NOMO-1 treated with DMSO at 0.1 percent for 48 hours (cell line): ENCODE measurements around the gene GTPBP10.
"Not testable (repeated sequence)": the region's sequence is repeated elsewhere in the genome, so short reads cannot be mapped to it uniquely, and the experiment has no call there.

Source experiments
- DNase-seq: peaks from one replicate; lab custom pipeline; 2025; ENCODE audit not compliant: unreplicated experiment; lab: John Stamatoyannopoulos, UW

Gene GTPBP10, protein sequence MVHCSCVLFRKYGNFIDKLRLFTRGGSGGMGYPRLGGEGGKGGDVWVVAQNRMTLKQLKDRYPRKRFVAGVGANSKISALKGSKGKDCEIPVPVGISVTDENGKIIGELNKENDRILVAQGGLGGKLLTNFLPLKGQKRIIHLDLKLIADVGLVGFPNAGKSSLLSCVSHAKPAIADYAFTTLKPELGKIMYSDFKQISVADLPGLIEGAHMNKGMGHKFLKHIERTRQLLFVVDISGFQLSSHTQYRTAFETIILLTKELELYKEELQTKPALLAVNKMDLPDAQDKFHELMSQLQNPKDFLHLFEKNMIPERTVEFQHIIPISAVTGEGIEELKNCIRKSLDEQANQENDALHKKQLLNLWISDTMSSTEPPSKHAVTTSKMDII

DNA sequence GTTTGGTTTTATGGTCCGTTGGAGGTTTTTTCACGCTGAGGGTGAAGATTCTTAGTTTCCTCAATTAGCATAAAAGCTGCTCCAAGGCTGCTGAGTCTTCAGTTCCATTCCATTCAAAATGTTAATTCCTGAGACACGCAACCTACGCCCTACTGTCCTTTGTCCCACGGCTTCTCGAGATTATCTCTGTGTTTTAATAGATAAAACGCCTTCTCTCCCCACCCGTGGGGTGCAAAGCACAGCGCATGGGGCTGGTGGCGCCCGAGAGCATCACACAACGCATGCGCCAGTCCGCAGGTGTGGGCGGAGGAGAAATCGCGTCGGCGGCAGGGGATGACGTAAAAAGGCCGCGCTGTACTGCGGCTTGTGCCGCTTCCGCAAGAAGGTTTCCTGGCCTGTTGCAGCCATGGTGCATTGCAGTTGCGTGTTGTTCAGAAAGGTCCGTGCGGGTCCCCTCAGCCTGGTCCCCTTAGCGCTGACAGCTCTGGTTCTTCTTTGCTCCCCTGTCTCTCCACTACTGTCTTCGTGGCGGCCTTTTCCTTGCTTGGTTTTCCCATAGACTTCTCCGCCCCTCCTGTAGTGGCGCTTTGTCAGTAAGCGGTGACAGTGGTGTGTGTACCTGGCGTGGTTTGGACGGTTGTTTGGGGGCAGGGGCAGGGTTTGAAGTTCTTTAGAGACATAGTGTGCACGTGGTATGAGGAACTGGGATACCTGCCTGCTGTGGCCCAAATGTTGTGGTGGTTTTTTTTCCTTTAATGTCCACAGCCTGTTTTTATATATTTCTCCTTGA, at the start of gene GTPBP10:
Gene GTPBP10 (plus strand): TSS at position 381 of the 790 bp plus-strand sequence. CDS start 26 bp downstream, at position 407.
- peak; percentile 100 for DNase-seq

DNA sequence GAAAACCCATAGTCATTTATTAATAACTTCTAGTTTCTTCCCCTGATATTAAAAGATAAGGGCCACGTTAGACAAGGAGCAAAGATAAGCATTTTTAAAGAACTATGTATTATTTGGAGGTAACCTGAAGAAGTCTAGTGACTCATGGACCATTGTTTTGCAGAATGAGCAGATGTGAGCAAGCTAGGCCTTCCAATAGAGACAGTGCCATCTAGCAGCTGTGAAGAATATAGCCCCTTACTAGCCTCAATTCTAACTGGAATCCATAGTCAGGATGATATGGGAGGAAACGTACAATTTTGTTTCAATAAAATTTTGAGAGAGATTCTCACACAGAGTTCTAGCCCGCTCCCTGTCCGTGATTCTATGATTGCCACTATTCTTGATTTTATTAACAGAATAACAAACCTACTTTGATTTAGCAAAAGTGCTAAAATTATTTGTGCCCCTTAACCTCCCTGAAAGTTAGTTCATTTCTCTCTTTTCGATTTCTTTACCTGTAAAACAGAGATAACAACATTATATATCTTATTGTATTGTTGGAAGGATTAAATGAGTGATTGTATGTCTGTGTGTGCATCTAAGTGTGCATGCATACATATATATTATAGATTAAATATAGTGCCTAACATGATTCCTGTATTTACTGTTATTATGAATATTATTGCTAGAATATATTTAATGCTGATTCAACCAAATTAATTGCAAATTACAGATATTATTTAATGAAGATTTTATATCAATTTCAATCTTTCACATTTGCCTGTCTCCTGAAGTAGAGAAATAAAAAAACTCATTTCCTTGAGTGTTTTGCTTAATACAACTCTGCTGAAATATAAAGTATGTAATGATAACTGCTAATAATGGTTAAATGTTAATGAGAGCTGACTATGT, 48.1 kb upstream of the GTPBP10 start:
- peak; percentile 89 for DNase-seq

DNA sequence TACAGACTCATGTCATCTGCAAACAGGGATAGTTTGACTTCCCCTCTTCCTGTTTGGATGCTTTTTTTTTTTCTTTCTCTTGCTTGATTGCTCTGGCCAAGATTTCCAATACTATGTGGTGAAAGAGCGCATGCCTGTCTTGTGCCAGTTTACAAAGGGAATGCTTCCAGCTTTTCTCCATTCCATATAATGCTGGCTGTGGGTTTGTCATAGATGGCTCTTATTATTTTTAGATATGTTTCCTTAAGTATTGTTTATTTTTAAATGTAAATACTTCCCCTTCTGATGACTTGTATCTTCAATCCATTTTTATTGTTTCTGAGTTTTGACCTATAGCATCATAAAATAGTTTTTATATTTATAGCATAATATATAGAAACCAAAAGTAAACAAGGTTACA, 43.3 kb upstream of the GTPBP10 start:
- DNase-seq: no peak

DNA sequence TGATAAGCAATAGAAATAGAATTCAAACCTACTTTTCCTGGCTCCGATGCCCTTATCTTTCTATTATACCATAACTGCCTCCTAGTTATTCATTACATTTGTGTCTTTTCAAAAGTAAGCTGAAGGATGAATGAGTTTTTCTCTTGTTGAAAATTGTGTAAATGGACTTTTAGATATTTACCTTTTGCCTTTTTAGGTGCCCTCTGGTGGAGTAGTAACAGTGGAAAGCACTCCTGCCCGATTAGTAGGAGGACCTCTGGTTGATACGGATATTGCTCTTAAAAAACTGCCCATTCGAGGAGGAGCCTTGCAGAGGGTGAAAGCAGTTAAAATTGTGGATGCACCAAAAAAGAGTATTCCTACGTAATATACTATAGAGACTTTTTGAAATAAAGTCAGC, 36.6 kb upstream of the GTPBP10 start:
- no peak for DNase-seq

DNA sequence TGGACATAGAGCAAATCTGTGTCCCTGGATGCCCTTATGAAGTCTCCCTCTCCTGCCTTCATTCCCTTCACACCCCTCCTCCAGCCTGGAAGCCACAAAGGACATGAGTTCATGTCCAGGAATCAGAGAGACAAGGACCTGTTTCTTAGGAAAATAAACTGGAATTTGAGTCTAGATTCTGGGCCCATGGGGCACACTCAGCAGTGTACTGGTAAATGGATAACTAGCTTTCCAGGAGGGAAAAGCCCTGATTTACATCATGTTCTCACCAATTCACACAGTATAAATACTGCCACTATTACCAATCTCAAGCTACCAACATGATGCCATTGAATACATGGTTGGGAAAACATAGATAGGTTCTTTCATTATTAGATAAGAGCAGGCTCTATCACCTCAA, 35.3 kb upstream of the GTPBP10 start:
- no peak for DNase-seq

DNA sequence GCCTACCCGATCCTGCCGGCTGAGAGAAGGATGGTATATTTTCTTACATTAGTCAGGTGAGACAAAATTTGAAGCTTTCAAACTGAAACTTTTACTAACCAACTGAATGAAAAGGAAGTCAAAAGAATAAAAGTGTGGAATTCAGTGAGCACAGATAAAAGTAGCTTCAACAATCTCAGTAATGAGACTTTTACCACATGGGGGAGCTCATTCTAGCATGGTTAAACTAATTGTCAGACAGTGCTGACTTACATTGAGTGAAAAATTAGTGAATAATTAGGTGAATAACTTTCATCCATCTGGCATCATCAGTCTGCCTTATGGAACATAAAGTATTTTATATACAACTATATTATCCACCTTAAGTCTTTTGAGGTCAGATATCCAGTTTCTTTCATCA, 33.8 kb upstream of the GTPBP10 start:
- peak; percentile 27 for DNase-seq

DNA sequence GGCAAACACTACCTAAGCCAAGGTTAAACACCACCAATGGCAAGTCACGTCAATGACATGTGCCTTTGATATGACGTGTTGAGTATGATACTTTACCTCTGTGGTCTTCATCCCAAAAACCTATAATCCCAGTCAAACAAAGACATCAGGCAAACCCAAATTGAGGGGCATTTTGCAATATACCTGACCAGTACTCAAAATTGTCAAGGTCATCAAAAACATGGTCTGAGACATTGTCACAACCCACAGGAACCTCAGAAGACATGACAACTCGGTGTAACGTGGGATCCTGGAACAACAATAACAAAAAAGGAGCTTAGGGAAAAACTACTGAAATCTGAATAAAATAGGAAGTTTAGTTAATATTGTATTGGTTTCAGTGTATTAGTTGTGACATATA, 32.6 kb upstream of the GTPBP10 start:
- no peak for DNase-seq

DNA sequence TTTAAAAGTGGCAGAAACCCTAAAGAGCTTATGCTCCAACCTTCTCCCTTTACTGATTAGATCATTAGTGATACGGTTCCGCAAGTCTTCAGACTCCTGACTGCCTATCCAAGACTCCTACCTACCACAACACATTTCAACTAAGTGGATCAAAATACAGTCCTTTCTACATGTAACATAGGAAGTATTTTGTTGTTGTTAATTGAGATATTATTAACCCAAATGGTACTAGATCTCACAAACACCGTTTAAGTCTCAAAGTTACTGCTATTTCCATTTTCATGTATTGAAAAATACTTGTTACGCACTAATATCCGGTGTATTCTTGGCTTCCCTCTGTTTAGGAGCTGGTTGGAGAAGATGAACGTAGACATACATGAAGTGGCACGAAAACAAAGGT, 26.5 kb upstream of the GTPBP10 start:
- no peak for DNase-seq

DNA sequence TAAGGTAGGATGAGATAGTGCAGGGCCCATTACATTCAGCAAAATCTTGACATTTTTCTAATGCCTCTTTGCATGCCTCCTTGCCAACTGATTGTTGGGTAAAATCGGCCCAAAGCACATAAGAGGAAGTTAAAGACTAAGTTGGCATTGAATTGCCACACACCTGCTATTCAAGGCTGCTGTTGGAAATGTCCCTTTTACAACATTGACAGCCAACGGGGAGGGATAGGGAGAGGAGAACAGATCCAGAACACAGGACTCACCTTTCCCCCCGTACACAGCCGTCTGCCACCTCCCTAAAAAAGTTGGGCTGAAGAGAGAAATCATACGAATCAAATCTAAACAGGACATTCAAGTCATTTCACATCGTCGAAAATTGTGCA, 26.1 kb upstream of the GTPBP10 start:
- peak; percentile 45 for DNase-seq

DNA sequence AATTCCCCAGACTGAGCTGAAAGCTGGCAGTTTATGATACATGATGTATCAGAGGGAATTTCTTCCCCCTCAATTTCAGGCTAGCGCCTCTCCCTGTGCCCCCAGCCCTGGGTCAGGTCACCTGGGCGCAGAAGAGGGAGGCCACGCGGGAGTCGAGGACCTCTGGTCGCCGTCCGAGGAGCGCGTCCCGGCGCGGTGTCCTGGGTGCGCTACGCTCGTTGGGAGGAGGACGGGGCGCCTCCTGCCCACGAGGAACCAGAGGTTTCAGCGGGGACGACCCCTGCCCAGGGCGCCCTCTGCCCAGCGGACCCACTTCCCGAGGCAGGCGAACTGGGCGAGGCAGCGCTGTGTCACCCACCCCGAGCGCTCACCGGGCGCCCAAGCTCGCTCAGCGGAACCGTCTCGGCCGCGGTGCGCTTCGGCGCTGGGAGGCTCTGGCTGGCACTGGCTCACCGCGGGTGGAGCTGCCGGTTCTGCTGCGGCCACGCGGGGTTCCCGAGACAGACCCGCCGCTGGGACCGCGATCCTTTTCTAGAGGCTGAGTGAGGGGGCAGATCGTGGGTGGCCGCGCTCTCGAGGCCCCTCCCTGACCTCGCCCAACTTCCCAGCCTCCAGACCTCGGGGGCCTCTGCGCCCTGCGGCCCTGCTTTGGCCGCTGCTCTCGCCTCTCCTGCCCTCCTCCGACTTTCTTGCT, 25.6 kb upstream of the GTPBP10 start, which contains the start of gene FAM237B:
Gene FAM237B (minus strand): TSS at position 504 of the 694 bp plus-strand sequence. CDS start 1,556 bp downstream, outside the sequence.
- no peak for DNase-seq

DNA sequence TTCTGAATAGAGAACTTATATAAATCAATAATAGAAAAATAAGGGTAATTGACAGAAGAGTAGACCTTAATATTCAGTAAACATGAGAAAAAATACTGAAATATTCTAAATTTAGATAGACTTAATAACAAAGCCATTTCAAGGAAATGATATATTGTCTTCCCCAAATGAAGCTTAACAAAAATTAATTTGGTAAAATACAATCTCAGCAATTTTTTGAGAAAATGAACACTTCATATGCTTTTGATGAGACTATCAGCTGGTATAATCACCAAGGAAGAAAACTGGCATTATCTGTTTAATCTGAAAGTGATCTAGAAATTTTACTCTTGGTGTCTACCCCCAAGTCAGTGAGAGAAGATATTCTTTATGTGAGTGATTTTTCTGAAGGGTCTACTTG, 23.7 kb upstream of the GTPBP10 start:
- no peak for DNase-seq

DNA sequence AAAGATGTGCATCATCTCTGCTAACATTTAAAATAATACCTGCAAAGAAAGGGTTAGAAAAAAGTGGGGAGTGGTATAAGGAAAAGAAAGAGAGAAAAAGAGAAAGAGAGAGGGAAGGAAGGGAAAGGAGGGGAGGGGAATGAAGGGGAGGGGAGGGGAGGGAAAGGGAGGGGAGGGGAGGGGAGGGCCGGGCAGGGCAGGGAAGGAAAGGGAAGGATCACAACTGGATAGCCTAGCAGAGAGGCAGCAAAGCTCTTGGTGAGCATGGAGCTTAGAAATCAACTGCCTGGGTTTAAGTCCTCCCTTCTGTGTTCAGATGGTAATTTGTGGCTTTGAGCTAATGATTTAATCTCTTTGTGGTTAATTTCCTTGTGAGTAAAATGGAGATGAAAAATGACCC, 20.0 kb upstream of the GTPBP10 start:
- no peak for DNase-seq

DNA sequence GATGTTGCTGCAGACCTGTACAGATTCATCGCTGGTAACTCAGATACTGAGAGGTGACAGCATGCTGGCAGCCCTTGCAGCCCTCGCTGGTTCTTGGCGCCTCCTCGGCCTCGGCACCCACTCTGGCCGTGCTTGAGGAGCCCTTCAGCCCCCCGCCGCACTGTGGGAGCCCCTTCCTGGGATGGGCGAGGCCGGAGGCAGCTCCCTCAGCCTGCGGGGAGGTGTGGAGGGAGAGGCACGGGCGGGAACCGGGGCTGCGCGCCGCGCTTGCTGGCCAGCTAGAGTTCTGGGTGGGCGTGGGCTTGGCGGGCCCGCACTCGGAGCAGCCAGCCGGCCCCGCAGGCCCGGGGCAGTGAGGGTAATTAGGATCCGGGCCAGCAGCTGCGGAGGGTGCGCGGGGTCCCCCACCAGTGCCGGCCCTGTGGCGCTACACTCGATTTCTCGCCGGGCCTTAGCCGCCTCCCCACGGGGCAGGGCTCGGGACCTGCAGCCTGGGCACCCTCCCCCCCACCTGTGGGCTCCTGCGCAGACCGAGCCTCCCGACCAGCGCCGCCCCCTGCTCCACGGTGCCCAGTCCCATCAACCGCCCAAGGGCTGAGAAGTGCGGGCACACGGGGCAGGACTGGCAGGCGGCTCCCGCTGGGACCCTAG, 12.2 kb upstream of the GTPBP10 start:
- DNase-seq: no peak

DNA sequence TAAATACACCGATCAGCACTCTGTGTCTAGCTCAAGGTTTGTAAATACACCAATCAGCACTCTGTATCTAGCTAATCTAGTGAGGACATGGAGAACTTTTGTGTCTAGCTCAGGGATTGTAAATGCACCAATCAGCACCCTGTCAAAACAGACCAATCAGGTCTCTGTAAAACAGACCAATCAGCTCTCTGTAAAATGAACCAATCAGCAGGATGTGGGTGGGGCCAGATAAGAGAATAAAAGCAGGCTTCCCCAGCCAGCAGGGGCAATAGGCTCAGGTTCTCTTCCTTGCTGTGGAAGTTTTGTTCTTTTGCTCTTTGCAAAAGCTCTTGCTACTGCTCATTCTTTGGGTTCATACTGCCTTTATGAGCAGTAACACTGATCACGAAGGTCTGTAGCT, 11.6 kb upstream of the GTPBP10 start:
- DNase-seq: not testable (repeated sequence)

DNA sequence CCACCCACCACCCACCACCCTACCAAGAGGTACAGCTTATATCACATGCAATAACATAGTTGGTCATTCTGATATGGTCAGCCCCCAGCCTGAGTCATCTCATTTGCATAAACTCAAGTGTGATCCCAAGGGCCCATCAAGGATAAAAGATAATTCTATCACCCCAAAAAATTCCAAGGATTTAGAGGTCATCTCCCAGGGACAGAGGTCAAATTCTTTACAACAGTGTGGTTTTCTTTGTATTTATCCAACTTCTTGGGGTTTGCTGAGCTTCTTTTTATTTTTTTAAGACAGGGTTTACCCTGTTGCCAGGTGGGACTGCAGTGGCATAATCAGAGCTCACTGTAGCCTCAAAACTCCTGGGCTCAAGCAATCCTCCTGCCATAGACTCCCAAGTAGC, 9.4 kb upstream of the GTPBP10 start:
- no peak for DNase-seq

DNA sequence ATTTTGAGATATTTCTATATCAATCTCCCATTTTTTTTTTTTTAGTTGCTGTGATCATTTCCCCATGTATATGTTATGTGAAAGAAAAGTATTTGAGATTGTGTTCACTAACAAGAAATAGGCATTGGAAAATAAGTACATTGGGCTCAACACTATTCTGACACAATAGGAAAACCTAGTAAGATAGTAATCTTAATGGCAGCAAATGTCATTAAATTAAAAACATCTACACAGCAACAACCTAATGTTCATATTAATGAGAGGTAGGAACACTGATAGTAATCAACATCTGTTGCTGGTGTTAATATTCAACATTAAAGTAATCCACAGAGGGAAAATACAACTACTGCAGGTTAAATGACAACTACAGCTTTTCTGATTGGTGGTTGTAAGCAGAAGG, 1.5 kb upstream of the GTPBP10 start:
- DNase-seq: no peak

DNA sequence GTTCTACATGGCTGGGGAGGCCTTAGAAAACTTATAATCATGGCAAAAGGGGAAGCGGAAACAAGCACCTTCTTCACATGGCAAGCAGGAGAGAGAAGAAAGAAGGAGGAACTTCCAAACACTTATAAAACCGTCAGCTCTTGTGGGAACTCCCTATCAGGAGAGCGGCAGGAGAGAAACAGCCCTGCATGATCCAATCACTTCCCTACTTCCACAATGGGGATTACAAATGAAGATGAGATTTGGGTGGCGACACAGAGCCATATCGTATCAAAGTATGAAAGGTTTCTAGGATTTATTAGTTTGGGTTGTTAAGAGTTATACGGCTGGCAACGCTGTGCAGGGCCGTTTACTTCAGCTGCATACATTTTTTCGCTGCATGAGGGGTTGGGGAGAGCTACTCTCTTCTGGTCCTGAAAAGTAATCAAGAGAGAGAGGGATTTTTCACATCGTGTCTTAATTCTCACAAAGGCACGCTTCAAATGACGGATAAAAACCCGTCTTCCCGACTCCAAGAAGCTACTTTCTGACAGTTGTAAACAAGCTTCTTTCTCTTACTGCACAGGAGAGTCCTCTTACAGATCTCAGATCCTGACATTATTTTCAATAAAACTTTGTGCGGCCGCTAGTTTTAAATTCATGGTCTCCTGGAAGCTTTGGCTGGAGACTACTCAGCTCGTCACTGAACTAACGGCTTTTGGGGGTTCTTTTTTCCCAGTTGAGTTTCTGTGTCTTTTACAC, 751 bp upstream of the GTPBP10 start:
- DNase-seq: peak; percentile 67

DNA sequence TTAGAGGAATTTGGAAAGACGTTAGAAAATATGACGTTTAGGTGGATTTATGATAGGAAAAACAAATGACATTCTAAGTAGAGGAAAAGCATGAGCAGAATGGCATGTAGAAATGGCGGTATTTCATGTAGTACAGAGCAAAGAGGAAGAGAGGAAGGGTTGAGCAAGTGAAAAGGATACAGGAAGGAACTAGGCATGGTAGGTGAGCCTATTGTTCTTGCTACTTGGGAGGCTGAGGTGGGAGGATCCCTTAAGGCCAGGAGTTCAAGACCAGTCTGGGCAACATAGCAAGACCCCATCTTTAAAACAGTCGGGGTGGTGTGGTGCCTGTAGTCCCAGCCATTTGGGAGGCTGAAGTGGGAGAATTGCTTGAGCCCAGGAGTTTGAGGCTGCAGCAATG, 1.2 kb downstream of the GTPBP10 start:
- DNase-seq: peak; percentile 90

DNA sequence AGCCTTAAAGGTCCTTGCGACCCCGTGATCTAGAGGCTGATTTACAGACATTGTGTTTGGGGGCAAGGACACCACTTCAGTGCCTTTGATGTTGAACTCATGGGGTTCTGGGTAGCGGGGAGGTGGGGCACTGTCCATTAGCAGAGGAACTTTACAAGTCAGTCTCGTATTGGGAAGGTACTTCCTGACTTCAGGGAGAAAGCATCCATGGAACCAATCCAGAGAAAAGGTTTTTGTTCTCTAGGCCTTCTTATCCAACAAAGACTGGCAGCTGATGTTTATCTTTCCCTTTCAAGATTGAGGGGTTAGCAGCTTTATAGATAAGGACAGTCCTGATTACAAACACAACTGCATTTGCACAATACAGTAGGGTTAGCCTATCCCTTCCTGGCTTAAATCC, 2.8 kb downstream of the GTPBP10 start:
- DNase-seq: no peak
